SJCRH30 (cell line): ENCODE measurements around the gene FHAD1. TPM values are rescaled to one million over a fixed set of nuclear protein-coding genes. Genes with fewer than 3 reads are reported as not detected.
A peak's percentile ranks its signal among the peaks of the same experiment; 100 is the strongest.

Source experiments
- DNase-seq, 2 experiments: peaks; one replicate each; pipeline ENCODE4 v3.0.0-alpha.2; 2015 to 2020
- H3K27ac ChIP-seq: fragments of 250-450 bp; sonication (Bioruptor Pico); 2 replicates; pipeline ENCODE4 v1.5.1; 2020; ENCODE audit warnings: mild to moderate bottlenecking, moderate library complexity
- H3K27me3 ChIP-seq: fragments of 250-450 bp; sonication (Bioruptor Pico); 2 replicates; pipeline ENCODE4 v1.5.1; 2020; ENCODE audit warnings: mild to moderate bottlenecking, moderate library complexity
- H3K36me3 ChIP-seq: fragments of 250-450 bp; sonication (Bioruptor Pico); 2 replicates; pipeline ENCODE4 v1.5.1; 2020; ENCODE audit warnings: mild to moderate bottlenecking, moderate library complexity
- H3K4me1 ChIP-seq: fragments of 250-450 bp; sonication (Bioruptor Pico); 2 replicates; pipeline ENCODE4 v1.5.1; 2020; ENCODE audit warnings: mild to moderate bottlenecking, moderate library complexity
- H3K4me3 ChIP-seq: fragments of 250-450 bp; sonication (Bioruptor Pico); 2 replicates; pipeline ENCODE4 v1.5.1; 2020; ENCODE audit warnings: mild to moderate bottlenecking, moderate library complexity
- H3K9me3 ChIP-seq: fragments of 250-450 bp; sonication (Bioruptor Pico); replicated peaks from 2 replicates; pipeline ENCODE4 v1.5.1; 2020; ENCODE audit warnings: mild to moderate bottlenecking, moderate library complexity
- total RNA-seq: library from RNA; depleted of rRNA; stranded (reverse); fragments of >200 nt; shearing (Covaris generic); gene quantifications from 2 replicates; pipeline ENCODE4 v1.2.3, GENCODE V29; 2014

Gene FHAD1
- total RNA-seq, 1 experiment from 2014 or later: 1.7 TPM

DNA sequence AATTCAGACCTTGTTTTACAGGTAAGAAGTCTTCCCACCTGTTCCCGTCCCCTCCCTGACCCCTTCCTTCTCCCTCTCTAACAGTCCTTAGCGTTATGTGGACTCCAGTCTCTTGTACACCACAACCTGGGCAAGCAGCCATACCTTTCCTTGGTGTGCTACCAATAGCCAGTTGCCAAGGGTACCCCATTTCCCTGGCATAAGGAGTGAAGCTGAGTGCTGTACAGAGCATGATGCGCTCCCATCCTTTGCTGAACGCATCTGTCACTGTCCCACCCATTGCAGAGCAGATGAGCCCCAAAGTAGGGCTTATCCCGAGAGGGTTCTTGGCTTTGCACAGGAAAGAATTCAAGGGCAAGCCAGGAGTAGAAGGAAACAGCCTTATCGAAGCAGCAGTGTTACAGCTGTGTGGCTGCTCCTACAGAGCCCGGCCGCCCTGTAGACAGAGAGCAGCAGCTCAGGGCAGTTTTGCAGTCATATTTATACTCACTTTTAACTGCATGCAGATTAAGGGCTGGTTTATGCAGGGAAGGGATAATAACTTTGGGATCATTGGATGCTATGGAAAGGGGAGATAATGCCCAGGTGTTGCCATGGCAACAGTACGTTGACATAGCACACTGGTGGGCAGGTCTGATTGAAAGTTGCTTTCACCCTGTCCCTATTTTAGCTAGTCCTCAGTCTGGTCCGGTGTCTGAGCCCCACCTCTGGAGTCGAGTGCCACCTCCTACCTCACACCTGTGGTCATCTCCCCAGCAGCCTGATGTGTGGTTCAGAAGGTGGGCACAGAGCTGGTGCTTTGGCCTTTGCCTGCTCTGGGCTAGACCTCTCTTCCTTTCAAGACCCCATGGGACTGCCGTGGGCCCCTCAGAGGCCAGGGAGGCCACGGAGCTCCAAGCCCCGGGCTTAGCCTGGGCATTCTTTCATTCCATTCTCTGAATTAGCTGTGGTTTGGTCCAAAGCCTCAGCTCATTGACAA, 5.1 kb downstream of the FHAD1 start:
- H3K27me3 ChIP-seq: no peaks in the 10 kb centered on the region
- no peaks in the 10 kb centered on the region for H3K36me3 ChIP-seq
- no peak overlapping the region for H3K4me3 ChIP-seq
- no peaks in the 10 kb centered on the region; the same call in 1 of the 2 replicates for H3K9me3 ChIP-seq
- no peak for DNase-seq
- H3K4me1 ChIP-seq: peaks cover 26% of the 10 kb centered on the region
- no peak overlapping the region for H3K27ac ChIP-seq

DNA sequence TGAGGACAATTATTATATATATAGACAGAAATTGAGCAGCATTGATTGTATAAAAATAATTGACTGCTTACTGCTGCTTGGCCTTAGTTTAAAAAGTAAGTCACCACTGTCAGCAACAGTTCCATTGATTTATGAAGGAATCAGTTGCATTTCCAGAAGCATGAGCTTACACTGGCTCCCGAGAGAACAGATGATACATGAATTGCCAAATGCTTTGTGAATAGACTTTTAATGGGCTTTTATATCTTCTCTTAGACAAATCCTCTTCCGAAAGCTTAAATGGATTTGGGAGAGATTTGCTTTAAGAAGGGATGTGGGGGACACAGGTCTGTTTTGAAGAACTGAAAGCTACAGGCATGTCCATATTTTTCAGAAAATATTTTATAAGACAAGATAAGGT, 7.5 kb downstream of the FHAD1 start:
- Histone ChIP-seq H3K4me1 (peaks cover 18% of the 10 kb centered on the region), H3K27ac (no peak overlapping the region), H3K4me3 (no peak overlapping the region), H3K9me3 (no peaks in the 10 kb centered on the region; the same call in 1 of the 2 replicates), H3K36me3 (no peaks in the 10 kb centered on the region), H3K27me3 (no peaks in the 10 kb centered on the region)
- no peak for DNase-seq

DNA sequence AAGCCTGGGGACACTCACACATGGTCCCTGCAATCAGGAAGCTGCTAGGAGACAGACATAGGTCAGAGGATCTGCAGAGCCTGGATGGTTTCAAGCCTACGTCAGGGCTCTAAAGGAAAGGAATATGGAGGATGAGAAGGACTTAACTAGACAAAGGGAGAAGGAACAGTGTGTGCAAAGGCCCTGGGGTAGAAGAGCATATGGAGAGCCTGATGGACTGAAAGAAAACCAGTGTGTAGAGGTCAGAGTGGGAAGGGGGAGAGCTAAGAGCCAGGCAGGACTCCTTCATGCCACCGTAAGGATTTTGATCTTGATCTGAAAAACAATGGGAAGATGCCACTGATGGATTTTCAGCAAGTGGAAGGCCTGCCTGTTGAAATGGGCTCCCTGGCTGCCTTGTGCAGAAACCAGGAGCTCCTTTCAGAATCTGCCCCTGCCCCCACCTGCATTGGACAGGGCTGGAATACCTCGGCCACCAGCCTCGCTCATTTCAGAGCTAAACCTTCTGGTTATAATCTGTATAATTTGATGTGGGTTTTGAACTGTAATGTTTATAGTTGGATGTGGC, 8.6 kb downstream of the FHAD1 start:
- no peak overlapping the region for H3K4me3 ChIP-seq
- H3K36me3 ChIP-seq: no peaks in the 10 kb centered on the region
- no peak overlapping the region for H3K27ac ChIP-seq
- no peaks in the 10 kb centered on the region for H3K27me3 ChIP-seq
- H3K4me1 ChIP-seq: peaks cover 20% of the 10 kb centered on the region
- no peak for DNase-seq
- H3K9me3 ChIP-seq: no peaks in the 10 kb centered on the region; the same call in 1 of the 2 replicates

DNA sequence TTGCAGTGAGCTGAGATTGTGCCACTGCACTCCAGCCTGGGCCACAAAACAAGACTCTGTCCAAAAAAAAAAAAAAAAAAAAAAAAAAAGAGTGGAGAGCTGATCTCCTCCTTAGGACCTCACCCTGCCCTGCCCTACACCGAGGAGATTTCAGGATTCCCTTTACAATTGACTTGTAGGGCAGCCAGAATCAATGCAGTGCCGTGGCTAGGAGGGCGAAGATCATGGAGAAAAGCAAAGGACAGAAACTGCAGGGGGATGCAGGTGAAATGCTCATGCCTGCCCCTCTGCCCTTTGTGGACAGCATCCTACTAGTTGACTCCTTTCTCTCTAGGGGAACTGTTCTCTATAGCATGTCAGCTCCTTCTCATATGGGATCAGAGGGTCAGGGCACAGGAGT, 9.6 kb downstream of the FHAD1 start:
- Histone ChIP-seq H3K4me3 (no peak overlapping the region), H3K27me3 (no peaks in the 10 kb centered on the region), H3K36me3 (no peaks in the 10 kb centered on the region), H3K9me3 (no peaks in the 10 kb centered on the region; the same call in 1 of the 2 replicates), H3K27ac (no peak overlapping the region), H3K4me1 (peaks cover 24% of the 10 kb centered on the region)
- DNase-seq: no peak

- Histone ChIP-seq H3K9me3 (no peaks in the 10 kb centered on the region; the same call in 1 of the 2 replicates), H3K27ac (no peak overlapping the region), H3K4me1 (peaks cover 24% of the 10 kb centered on the region), H3K4me3 (no peak overlapping the region), H3K27me3 (no peaks in the 10 kb centered on the region), H3K36me3 (no peaks in the 10 kb centered on the region)
- no peak for DNase-seq
Observed at GRCh38 chr1:15257309-15257708, 10.3 kb downstream of the FHAD1 start.

- Histone ChIP-seq H3K27me3 (no peaks in the 10 kb centered on the region), H3K4me3 (no peak overlapping the region)
- DNase-seq: no peak
Observed at GRCh38 chr1:15258833-15259621, 12.0 kb downstream of the FHAD1 start.

GRCh38 chr1:15259622-15260007, 12.6 kb downstream of the FHAD1 start:
- Histone ChIP-seq H3K36me3 (no peaks in the 10 kb centered on the region), H3K4me1 (peaks cover 13% of the 10 kb centered on the region), H3K9me3 (no peaks in the 10 kb centered on the region), H3K4me3 (no peak overlapping the region), H3K27me3 (no peaks in the 10 kb centered on the region), H3K27ac (no peak overlapping the region)
- no peak for DNase-seq

More at GRCh38 chr1:15258833-15259621, 12.0 kb downstream of the FHAD1 start:
- Histone ChIP-seq H3K4me1 (peaks cover 13% of the 10 kb centered on the region), H3K9me3 (no peaks in the 10 kb centered on the region), H3K27ac (no peak overlapping the region), H3K36me3 (no peaks in the 10 kb centered on the region)

- DNase-seq: peak; percentile 54 to 79
- H3K9me3 ChIP-seq: no peaks in the 10 kb centered on the region; the same call in 1 of the 2 replicates
- H3K4me1 ChIP-seq: peaks cover 13% of the 10 kb centered on the region
- H3K4me3 ChIP-seq: no peak overlapping the region
- no peaks in the 10 kb centered on the region for H3K27me3 ChIP-seq
- no peaks in the 10 kb centered on the region for H3K36me3 ChIP-seq
- no peak overlapping the region for H3K27ac ChIP-seq
Observed at GRCh38 chr1:15260418-15261154, 13.6 kb downstream of the FHAD1 start.

GRCh38 chr1:15261155-15262002, 14.4 kb downstream of the FHAD1 start:
- no peaks in the 10 kb centered on the region for H3K27me3 ChIP-seq
- no peaks in the 10 kb centered on the region; the same call in 1 of the 2 replicates for H3K9me3 ChIP-seq
- no peak overlapping the region for H3K27ac ChIP-seq
- no peaks in the 10 kb centered on the region for H3K36me3 ChIP-seq
- no peak overlapping the region for H3K4me3 ChIP-seq
- peaks cover 13% of the 10 kb centered on the region for H3K4me1 ChIP-seq
- no peak for DNase-seq

- Histone ChIP-seq H3K36me3 (no peaks in the 10 kb centered on the region), H3K4me3 (no peak overlapping the region), H3K27ac (no peak overlapping the region), H3K9me3 (no peaks in the 10 kb centered on the region; the same call in 1 of the 2 replicates), H3K27me3 (no peaks in the 10 kb centered on the region), H3K4me1 (peaks cover 13% of the 10 kb centered on the region)
- no peak for DNase-seq
Observed at GRCh38 chr1:15262003-15262377, 15.0 kb downstream of the FHAD1 start.

DNA sequence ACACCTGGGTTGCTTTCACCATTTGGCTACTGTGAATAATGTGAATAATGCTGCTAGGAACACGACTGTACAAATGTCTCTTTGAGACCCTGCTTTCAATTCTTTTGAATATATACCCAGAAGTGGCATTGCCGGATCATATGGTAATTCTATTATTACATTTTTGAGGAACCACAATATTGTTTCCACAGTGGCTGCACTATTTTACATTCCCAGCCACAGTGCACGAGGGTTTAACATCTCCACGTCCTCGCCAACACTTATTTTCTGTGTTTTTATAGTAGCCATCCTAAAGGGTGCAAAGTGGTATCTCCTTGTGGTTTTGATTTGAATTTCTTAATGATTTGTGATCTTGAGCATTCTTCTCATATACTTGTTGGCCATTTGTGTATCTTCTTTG, 15.7 kb downstream of the FHAD1 start:
- Histone ChIP-seq H3K9me3 (no peaks in the 10 kb centered on the region; the same call in 1 of the 2 replicates), H3K27me3 (no peaks in the 10 kb centered on the region), H3K4me3 (no peak overlapping the region), H3K4me1 (peaks cover 13% of the 10 kb centered on the region), H3K27ac (no peak overlapping the region), H3K36me3 (no peaks in the 10 kb centered on the region)
- DNase-seq: no peak

- Histone ChIP-seq H3K9me3 (no peaks in the 10 kb centered on the region; the same call in 1 of the 2 replicates), H3K27me3 (no peaks in the 10 kb centered on the region), H3K4me1 (peaks cover 13% of the 10 kb centered on the region), H3K36me3 (no peaks in the 10 kb centered on the region), H3K4me3 (no peak overlapping the region), H3K27ac (no peak overlapping the region)
- no peak for DNase-seq
Observed at GRCh38 chr1:15264769-15265168, 17.7 kb downstream of the FHAD1 start.

DNA sequence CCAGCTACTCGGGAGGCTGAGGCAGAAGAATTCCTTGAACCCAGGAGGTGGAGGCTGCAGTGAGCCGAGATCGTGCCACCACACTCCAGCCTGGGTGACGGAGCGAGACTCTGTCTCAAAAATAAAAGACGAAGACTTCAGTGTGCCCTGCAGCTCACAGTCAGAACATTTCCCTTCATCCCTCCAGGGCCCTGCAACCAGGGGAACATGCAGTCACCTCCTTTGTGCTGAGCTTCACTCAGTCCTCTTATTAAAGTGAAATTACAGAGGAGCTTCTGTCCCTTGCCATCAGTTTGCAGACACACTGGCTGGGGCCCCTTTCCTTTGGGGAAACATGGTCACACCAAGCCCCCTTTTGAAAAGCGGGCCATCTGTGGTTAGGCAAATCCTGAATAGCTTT, 24.2 kb downstream of the FHAD1 start:
- no peaks in the 10 kb centered on the region for H3K36me3 ChIP-seq
- H3K27ac ChIP-seq: no peak overlapping the region
- H3K4me1 ChIP-seq: no peaks in the 10 kb centered on the region
- H3K27me3 ChIP-seq: no peaks in the 10 kb centered on the region
- H3K9me3 ChIP-seq: no peaks in the 10 kb centered on the region
- DNase-seq: no peak
- H3K4me3 ChIP-seq: no peak overlapping the region
